Measurements from ENCODE around the gene CRB3.
A peak's percentile ranks its signal among the peaks of the same experiment; 100 is the strongest.

Gene CRB3

DNA sequence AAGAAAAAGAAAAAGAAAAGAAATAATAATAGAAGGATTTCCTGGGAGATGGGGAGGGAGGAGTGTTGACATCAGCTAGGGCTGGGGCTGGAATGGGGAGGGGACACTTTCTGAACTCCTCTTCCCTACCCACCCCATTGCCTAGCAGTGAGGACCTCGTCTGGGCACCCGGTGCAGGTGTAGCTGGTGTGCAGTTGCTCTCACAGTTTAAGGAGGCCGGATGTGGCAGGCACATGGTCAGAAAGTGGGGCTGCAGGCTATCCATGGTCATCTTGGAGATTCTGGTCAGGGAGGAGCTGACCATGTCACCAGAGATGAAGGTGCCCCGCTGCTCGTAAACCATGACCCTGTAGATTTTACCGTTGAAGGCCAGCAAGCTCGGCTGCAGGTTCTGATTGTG lies 46.5 kb downstream of the CRB3 start:
- no peak overlapping the region for H3K4me3 ChIP-seq (ENCODE audit: low read depth, low read length)
- TF ChIP-seq, protein P1, sequence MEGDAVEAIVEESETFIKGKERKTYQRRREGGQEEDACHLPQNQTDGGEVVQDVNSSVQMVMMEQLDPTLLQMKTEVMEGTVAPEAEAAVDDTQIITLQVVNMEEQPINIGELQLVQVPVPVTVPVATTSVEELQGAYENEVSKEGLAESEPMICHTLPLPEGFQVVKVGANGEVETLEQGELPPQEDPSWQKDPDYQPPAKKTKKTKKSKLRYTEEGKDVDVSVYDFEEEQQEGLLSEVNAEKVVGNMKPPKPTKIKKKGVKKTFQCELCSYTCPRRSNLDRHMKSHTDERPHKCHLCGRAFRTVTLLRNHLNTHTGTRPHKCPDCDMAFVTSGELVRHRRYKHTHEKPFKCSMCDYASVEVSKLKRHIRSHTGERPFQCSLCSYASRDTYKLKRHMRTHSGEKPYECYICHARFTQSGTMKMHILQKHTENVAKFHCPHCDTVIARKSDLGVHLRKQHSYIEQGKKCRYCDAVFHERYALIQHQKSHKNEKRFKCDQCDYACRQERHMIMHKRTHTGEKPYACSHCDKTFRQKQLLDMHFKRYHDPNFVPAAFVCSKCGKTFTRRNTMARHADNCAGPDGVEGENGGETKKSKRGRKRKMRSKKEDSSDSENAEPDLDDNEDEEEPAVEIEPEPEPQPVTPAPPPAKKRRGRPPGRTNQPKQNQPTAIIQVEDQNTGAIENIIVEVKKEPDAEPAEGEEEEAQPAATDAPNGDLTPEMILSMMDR (IDR thresholded peaks at IDR 0.05; ENCODE audit: low read depth, low read length): no peak

DNA sequence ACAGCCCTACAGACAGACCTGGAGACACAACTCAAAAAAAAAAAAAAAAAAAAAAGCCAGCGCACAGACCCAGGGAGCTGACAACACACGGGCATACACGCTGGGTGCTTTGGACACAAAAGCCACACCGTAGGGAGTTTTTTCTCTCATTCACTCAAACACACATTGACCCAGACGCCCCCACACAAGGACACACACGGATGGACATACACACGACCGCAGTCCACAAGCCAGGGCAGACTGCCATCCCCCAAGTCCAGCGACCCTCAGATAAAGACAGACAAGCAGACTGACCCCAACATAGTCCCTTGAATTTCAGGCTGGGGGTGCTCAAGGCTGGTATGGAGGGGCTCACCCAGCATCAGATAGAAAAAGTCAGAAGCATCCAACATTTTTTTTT lies 50.0 kb downstream of the CRB3 start:
- TF ChIP-seq, protein P1 (IDR thresholded peaks at IDR 0.05; ENCODE audit: low read depth, low read length): no peak
- no peak overlapping the region for H3K4me3 ChIP-seq (ENCODE audit: low read depth, low read length)

DNA sequence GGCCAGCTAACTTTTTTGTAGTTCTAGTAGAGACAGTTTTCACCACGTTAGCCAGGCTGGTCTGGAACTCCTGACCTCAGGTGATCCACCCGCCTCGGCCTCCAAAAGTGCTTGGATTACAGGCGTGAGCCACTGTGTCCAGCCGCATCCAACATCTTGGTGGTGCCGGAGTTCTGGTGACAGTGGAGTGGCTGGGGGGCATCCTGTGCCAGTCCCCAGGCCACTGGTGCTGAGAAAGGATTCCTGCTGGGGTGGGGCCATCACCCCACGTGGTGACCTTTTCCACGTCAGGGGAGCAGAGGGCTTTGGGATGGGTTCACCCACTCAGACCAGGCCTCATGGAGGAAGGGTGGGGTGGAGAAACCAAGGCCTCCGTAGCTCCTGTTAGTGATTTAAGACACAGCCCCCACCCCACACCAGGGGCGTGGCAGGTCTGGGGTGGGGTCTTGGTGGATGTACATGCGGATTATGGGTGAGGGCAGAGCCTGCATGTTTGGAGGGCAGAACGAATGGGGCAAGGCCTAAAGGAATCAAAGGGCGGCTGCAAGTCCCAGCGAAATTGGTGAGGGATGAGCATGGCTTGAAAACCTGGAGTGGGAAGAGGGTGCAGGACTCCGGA lies 51.0 kb downstream of the CRB3 start:
- TF ChIP-seq, protein P1 (IDR thresholded peaks at IDR 0.05; ENCODE audit: low read depth, low read length): no peak

DNA sequence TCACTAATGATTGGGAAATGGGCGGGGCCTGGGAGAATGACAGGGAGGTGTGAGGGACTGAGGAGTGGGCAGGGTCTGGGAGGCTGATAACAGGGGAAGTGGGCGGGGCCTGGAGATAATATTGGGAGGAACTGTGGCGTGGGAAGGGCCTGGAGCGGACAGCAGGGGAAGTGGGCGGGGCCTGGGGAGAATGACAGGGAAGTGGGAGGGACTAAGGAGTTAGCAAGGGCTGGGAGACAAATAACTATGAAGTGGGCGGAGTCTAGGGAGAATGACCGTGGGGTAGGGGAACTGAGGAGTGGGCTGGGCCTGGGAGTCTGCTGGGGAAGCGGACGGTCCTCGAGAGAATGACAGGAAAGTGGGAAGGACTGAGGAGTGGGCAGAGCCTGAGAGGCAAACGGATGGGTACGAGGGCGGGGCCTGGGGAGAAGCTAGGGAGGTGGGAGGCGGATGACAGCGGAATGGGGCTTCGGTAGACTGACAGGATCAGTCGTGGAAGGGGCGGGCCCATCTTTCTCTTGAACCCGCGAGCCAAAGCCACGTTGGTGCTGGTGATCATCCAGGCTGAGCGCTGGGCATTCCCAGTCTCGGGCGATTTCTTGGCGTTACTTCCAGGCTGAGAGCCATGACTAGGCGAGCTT lies 52.1 kb downstream of the CRB3 start:
- H3K4me3 ChIP-seq (ENCODE audit: low read depth, low read length): peak overlapping the region; percentile 56
- TF ChIP-seq, protein P1 (IDR thresholded peaks at IDR 0.05; ENCODE audit: low read depth, low read length): no peak

More for the DNA sequence above, 51.0 kb downstream of the CRB3 start:
- H3K4me3 ChIP-seq (ENCODE audit: low read depth, low read length): no peak overlapping the region
